Motor neuron (in vitro differentiated cells): ENCODE measurements around the gene ZNF367. TPM values are rescaled to one million over a fixed set of nuclear protein-coding genes. Genes with fewer than 3 reads are reported as not detected.

ENCODE experiments used
- ATAC-seq, 8 experiments: fragments of 200-7000 bp; cut with Tn5 transposase; replicated peaks in 6 of 8; 2 replicates each; pipeline ENCODE4 v1.8.0; 2021; ENCODE audit warnings: mild to moderate bottlenecking in 8 of 8, moderate library complexity in 8 of 8
- H3K27ac ChIP-seq, 2 donors: fragments of 250-450 bp; sonication (Bioruptor Pico); 2 replicates each; pipeline ENCODE4 v1.9.0; 2021; ENCODE audit warnings: antibody characterized with exemption in 2 of 2, mild to moderate bottlenecking in 2 of 2, moderate library complexity in 1 of 2
- H3K4me1 ChIP-seq, 2 donors: fragments of 250-450 bp; sonication (Bioruptor Pico); replicated peaks in 1 of 2; 2 replicates each; pipeline ENCODE4 v1.6.1; 2021; ENCODE audit warnings: antibody characterized with exemption in 2 of 2, mild to moderate bottlenecking in 2 of 2, moderate library complexity in 1 of 2
- H3K4me3 ChIP-seq, 5 donors: fragments of 250-450 bp; sonication (Bioruptor Pico); 2 replicates each; pipeline ENCODE4 v1.9.0; 2021; ENCODE audit warnings: antibody characterized with exemption in 5 of 5, mild to moderate bottlenecking in 5 of 5, moderate library complexity in 4 of 5
- WGBS, 10 experiments: fragments of 450-650 bp; shearing (Covaris generic); methylation state at CpG; one replicate each; pipeline ENCODE4 v1.0.0; 2022; 5-methylcytosine and 5-hydroxymethylcytosine counted together
- in situ Hi-C, 9 experiments: fragments of 400-800 bp; cut with MboI; loops; one replicate each; pipeline ENCODE4 v1.15.0; 2021; ENCODE audit warnings: low sequenced_read_pairs in 9 of 9, low pct_unique_long_range_greater_than_20kb in 2 of 9; ENCODE audit not compliant: unreplicated experiment in 9 of 9
- total RNA-seq, 8 experiments: library from RNA; unstranded; fragments of 300-600 nt; gene quantifications; 2 replicates each; pipeline versions ENCODE4 v1.2.3 to v1.2.4, GENCODE V29; 2022

Gene ZNF367
- total RNA-seq, 8 experiments from 2014 or later, result 0.25 to 10.9 (median 1.8) TPM

DNA sequence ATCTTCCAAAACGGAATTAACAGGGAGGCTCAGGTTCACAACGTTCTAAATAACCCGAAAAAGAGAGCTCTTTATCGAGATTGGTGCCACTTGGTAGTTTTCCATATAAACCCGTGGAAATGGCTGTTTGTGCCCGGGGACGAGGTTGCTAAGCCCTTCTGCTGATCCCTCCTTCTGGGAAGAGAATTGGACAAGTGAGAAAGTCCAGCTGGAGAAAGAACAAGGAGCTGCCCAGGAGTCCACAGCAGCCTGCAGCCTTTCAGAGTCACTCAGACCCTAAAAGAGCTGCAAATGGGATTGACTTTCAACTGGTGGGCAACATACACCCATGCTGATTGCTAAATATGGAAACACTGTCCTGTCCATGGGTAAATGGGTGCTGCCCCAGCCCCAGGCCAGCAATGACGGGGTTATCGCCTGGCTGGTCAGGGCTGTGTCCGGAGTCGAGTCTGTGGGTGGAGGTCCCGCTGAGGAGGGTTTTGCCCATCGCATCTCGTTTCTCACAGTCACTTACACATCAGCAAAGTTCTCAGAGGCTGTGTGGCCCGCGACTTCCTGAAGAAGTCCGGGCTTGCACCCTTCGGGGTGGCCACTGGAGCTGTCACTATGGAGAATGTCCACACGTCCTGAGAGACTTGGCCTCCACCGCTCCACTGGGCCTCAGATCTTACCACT is 75.5 kb downstream of the ZNF367 start:
- ATAC-seq, result no peak
- Histone ChIP-seq H3K27ac (no peak overlapping the region), H3K4me1 (peaks cover 41 to 43% of the 10 kb centered on the region in 2 donors), H3K4me3 (no peak overlapping the region)
- 70 to 100% (median 86%) methylated on average over 3 to 10 of the region's 20 CpGs; no CpG with 5 or more reads in 2 of the 10 experiments for WGBS, 10 experiments
- in situ Hi-C loops, result loop anchor here in 2 of 9 experiments (25.0 kb wide), 1 partner anchor 320 kb away; the partner anchor contains the start of gene PRXL2C (in 2 of the 2)

DNA sequence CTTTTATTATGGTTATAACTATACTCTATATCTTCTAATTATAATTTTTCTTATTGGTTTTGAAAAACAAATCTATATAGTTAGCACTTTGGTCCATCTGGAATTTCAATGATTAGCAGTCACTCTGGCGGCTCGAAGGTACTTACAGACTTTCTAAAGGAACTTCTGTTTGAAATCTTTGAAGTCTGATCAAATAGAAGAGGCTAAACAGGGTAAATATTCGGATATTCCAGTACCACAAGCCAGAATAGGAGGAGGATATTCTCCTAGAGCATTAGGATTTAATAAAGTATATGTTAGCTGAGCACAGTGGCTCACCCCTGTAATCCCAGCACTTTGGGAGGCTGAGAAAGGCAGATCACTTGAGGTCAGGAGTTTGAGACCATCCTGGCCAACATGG is 77.5 kb downstream of the ZNF367 start:
- H3K27ac ChIP-seq, result no peak overlapping the region
- 74 to 100% (median 96%) methylated on average over 1 to 3 of the region's 3 CpGs; no CpG with 5 or more reads in 1 of the 10 experiments for WGBS, 10 experiments
- in situ Hi-C loops, result loop anchor here in 2 of 9 experiments (25.0 kb wide), 1 partner anchor 322 kb away; the partner anchor contains the start of gene PRXL2C (in 2 of the 2)
- H3K4me3 ChIP-seq, result no peak overlapping the region
- peaks cover 30 to 36% of the 10 kb centered on the region in 2 donors for H3K4me1 ChIP-seq
- ATAC-seq, result no peak

- no peak for ATAC-seq
- in situ Hi-C loops, result loop anchor here in 2 of 9 experiments (25.0 kb wide), 1 partner anchor 324 kb away; the partner anchor contains the start of gene PRXL2C (in 2 of the 2)
- 90 to 100% (median 95%) methylated on average over 2 to 3 of the region's 3 CpGs; no CpG with 5 or more reads in 1 of the 10 experiments for WGBS, 10 experiments
- Histone ChIP-seq H3K4me1 (peaks cover 8 to 15% of the 10 kb centered on the region in 2 donors), H3K27ac (no peak overlapping the region), H3K4me3 (no peak overlapping the region)
Observed at GRCh38 chr9:96338299-96338698, 79.9 kb downstream of the ZNF367 start.

Other genes starting within 250 kb of the ZNF367 start
- gene HSD17B3, start 116.2 kb downstream of the ZNF367 start, total RNA-seq, result 1 to 10 TPM in 4 of 8 experiments, under 1 TPM in 3, not detected in 1; 0.33 to 3.4 (median 1.2) TPM
- gene SLC35D2, start 34.7 kb downstream of the ZNF367 start, total RNA-seq, result 10 to 100 TPM; 10.6 to 38.1 (median 24.0) TPM
- 10 to 100 TPM in 6 of 8 experiments, 1 to 10 TPM in 2; 4.0 to 30.2 (median 24.0) TPM for gene HABP4, start 31.8 kb upstream of the ZNF367 start, total RNA-seq
- gene CDC14B, start 201.5 kb upstream of the ZNF367 start, total RNA-seq, result 10 to 100 TPM in 6 of 8 experiments, 1 to 10 TPM in 2; 1.9 to 28.0 (median 14.5) TPM
- 10 to 100 TPM in 2 of 8 experiments, 1 to 10 TPM in 6; 1.7 to 11.0 (median 3.6) TPM for gene PRXL2C, start 236.9 kb upstream of the ZNF367 start, total RNA-seq